K562 (cell line): ENCODE data around the gene SPPL3. TPM values are rescaled to one million over a fixed set of nuclear protein-coding genes. Genes with fewer than 3 reads are reported as not detected.

ENCODE experiments used
- ARID3B ChIP-seq: fragments of 250-450 bp; sonication (Bioruptor Pico); IDR thresholded peaks from 2 replicates; pipeline ENCODE4 v1.4.0; 2020; ENCODE audit warnings: borderline replicate concordance
- BDP1 ChIP-seq: IDR thresholded peaks from 3 replicates; pipeline ENCODE4 v1.6.1; 2011; ENCODE audit not compliant: insufficient read length, insufficient read depth
- BHLHE40 ChIP-seq: IDR thresholded peaks from 2 replicates; pipeline ENCODE4 v1.6.1; 2011; ENCODE audit warnings: low read length, improper control_type of control experiment
- FOXJ2 ChIP-seq: fragments of 200-800 bp; sonication (Bioruptor generic); IDR thresholded peaks from 2 replicates; pipeline ENCODE4 v1.6.1; 2016; ENCODE audit warnings: missing genetic modification characterization, missing compliant biosample characterization
- HDAC6 ChIP-seq: IDR thresholded peaks from 2 replicates; pipeline ENCODE4 v1.6.1; 2012; ENCODE audit warnings: low read depth, mild to moderate bottlenecking, control low read depth, inconsistent platforms, low read length, moderate library complexity
- IRF9 ChIP-seq: fragments of 450-650 bp; IDR thresholded peaks from 2 replicates; pipeline ENCODE4 v1.6.1; 2016; ENCODE audit warnings: missing biosample characterization, missing genetic modification characterization
- KLF6 ChIP-seq: fragments of 250-450 bp; sonication (Bioruptor Pico); IDR thresholded peaks from 2 replicates; pipeline ENCODE4 v1.4.0; 2020; ENCODE audit warnings: mild to moderate bottlenecking, moderate library complexity, borderline replicate concordance
- MBD1 ChIP-seq: fragments of 250-450 bp; sonication (Bioruptor Pico); IDR thresholded peaks from 2 replicates; pipeline ENCODE4 v1.8.0; 2022; ENCODE audit warnings: inconsistent platforms
- SIN3A ChIP-seq, 2 experiments: fragments of 150-350 bp in 1 of 2; IDR thresholded peaks; 2 replicates each; pipeline ENCODE4 v1.6.1; 2011 to 2016; ENCODE audit warnings: borderline replicate concordance in 2 of 2, low read depth in 2 of 2, low read length in 2 of 2, mild to moderate bottlenecking in 2 of 2, moderate library complexity in 2 of 2; ENCODE audit not compliant: control insufficient read depth in 1 of 2
- ZBTB33 ChIP-seq: sonication (generic); formaldehyde crosslinking; IDR thresholded peaks from 2 replicates; pipeline ENCODE4 v1.8.1; 2023; ENCODE audit warnings: mild to moderate bottlenecking, missing genetic modification reagents
- ZBTB8A ChIP-seq: fragments of 450-650 bp; IDR thresholded peaks from 2 replicates; pipeline ENCODE4 v1.6.1; 2018; ENCODE audit warnings: mild to moderate bottlenecking, moderate library complexity; ENCODE audit not compliant: partially characterized antibody
- ZNF717 ChIP-seq: fragments of 250-450 bp; sonication (Bioruptor Pico); IDR thresholded peaks from 2 replicates; pipeline ENCODE4 v1.5.0; 2021
- polyA plus RNA-seq, 8 experiments: library from polyadenylated mRNA; depleted of rRNA in 4 of 8; stranded (reverse) in 5 of 8; unstranded in 3 of 8; fragments of >200 nt; fragmentation: Nextera tagmentation in 2 of 8; fragmentation: Illumina TruSeq in 1 of 8; extraction: Ambion mirVana in 2 of 8; extraction: Trizol in 1 of 8; gene quantifications; 2 replicates each; pipeline versions ENCODE4 v1.2.1 to v1.2.3, GENCODE V29; 2011 to 2014; ENCODE audit warnings: inconsistent platforms in 1 of 8, missing spikeins in 1 of 8
- total RNA-seq, 7 experiments: library from RNA; depleted of rRNA in 6 of 7; stranded (reverse); fragments of >200 nt in 6 of 7; fragmentation: Illumina TruSeq in 2 of 7; extraction: Trizol in 2 of 7; gene quantifications; 2 replicates each; pipeline versions ENCODE4 v1.2.1 to v1.2.3, GENCODE V29; 2011 to 2021; ENCODE audit warnings: low replicate concordance in 1 of 7
- TF ChIP-seq, protein P1 (sequence below): fragments of 450-650 bp; formaldehyde crosslinking; IDR thresholded peaks from 2 replicates; pipeline ENCODE4 v1.4.0; 2022; ENCODE audit warnings: missing genetic modification characterization
- TF ChIP-seq, protein P2 (sequence below): fragments of 200-800 bp; sonication (Bioruptor generic); IDR thresholded peaks from 2 replicates; pipeline ENCODE4 v1.6.1; 2016; ENCODE audit warnings: missing genetic modification characterization, missing compliant biosample characterization

Gene SPPL3
- total and polyA plus RNA-seq, 9 of the 15 experiments (the other 6 are each of a cell fraction or from before 2014, with no cell fraction given): 2.9 to 32.1 (median 7.1) TPM

GRCh38 chr12:120831648-120832267, 72.4 kb downstream of the SPPL3 start (continued):
- TF ChIP-seq ZBTB33 (CRISPR knock-in tag) (no peak), ZBTB8A (no peak), BHLHE40 (no peak), ZNF717 (CRISPR knock-in tag) (no peak), IRF9 (tag) (no peak), HDAC6 (no peak), KLF6 (no peak), MBD1 (CRISPR knock-in tag) (no peak), SIN3A (IDR thresholded peaks at IDR 0.05; ENCODE audit: borderline replicate concordance in 2 of 2, control insufficient read depth in 1 of 2, low read depth in 2 of 2, low read length in 2 of 2) (no peak), FOXJ2 (tag) (no peak), ARID3B (CRISPR knock-in tag) (no peak), BDP1 (no peak)
- TF ChIP-seq, protein P1, sequence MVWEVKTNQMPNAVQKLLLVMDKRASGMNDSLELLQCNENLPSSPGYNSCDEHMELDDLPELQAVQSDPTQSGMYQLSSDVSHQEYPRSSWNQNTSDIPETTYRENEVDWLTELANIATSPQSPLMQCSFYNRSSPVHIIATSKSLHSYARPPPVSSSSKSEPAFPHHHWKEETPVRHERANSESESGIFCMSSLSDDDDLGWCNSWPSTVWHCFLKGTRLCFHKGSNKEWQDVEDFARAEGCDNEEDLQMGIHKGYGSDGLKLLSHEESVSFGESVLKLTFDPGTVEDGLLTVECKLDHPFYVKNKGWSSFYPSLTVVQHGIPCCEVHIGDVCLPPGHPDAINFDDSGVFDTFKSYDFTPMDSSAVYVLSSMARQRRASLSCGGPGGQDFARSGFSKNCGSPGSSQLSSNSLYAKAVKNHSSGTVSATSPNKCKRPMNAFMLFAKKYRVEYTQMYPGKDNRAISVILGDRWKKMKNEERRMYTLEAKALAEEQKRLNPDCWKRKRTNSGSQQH (CRISPR knock-in tag): no peak
- TF ChIP-seq, protein P2, sequence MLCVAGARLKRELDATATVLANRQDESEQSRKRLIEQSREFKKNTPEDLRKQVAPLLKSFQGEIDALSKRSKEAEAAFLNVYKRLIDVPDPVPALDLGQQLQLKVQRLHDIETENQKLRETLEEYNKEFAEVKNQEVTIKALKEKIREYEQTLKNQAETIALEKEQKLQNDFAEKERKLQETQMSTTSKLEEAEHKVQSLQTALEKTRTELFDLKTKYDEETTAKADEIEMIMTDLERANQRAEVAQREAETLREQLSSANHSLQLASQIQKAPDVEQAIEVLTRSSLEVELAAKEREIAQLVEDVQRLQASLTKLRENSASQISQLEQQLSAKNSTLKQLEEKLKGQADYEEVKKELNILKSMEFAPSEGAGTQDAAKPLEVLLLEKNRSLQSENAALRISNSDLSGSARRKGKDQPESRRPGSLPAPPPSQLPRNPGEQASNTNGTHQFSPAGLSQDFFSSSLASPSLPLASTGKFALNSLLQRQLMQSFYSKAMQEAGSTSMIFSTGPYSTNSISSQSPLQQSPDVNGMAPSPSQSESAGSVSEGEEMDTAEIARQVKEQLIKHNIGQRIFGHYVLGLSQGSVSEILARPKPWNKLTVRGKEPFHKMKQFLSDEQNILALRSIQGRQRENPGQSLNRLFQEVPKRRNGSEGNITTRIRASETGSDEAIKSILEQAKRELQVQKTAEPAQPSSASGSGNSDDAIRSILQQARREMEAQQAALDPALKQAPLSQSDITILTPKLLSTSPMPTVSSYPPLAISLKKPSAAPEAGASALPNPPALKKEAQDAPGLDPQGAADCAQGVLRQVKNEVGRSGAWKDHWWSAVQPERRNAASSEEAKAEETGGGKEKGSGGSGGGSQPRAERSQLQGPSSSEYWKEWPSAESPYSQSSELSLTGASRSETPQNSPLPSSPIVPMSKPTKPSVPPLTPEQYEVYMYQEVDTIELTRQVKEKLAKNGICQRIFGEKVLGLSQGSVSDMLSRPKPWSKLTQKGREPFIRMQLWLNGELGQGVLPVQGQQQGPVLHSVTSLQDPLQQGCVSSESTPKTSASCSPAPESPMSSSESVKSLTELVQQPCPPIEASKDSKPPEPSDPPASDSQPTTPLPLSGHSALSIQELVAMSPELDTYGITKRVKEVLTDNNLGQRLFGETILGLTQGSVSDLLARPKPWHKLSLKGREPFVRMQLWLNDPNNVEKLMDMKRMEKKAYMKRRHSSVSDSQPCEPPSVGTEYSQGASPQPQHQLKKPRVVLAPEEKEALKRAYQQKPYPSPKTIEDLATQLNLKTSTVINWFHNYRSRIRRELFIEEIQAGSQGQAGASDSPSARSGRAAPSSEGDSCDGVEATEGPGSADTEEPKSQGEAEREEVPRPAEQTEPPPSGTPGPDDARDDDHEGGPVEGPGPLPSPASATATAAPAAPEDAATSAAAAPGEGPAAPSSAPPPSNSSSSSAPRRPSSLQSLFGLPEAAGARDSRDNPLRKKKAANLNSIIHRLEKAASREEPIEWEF (CRISPR knock-in tag): no peak
